NOMO-1 treated with DMSO at 0.1 percent for 48 hours (cell line): ENCODE data around the gene KSR2.

ENCODE experiments used
- DNase-seq: peaks from one replicate; lab custom pipeline; 2025; ENCODE audit not compliant: unreplicated experiment; lab: John Stamatoyannopoulos, UW

The KSR2 gene

GRCh38 chr12:117702741-117703140 lies 266.0 kb downstream of the KSR2 start:
- no peak for DNase-seq

- DNase-seq = no peak
Observed at GRCh38 chr12:117699575-117699974, 269.2 kb downstream of the KSR2 start.

GRCh38 chr12:117699118-117699517 lies 269.7 kb downstream of the KSR2 start:
- no peak for DNase-seq

GRCh38 chr12:117695956-117696355 lies 272.8 kb downstream of the KSR2 start:
- DNase-seq = no peak

GRCh38 chr12:117692512-117692911 lies 276.3 kb downstream of the KSR2 start:
- DNase-seq = no peak

GRCh38 chr12:117689857-117690256 lies 278.9 kb downstream of the KSR2 start:
- DNase-seq = no peak

GRCh38 chr12:117688446-117688845 lies 280.3 kb downstream of the KSR2 start:
- DNase-seq = no peak

GRCh38 chr12:117686911-117687377 lies 281.8 kb downstream of the KSR2 start:
- DNase-seq = no peak

GRCh38 chr12:117686210-117686609 lies 282.6 kb downstream of the KSR2 start:
- no peak for DNase-seq

- DNase-seq = peak; percentile 55
Observed at GRCh38 chr12:117685110-117685926, 283.5 kb downstream of the KSR2 start.

GRCh38 chr12:117684471-117684870 lies 284.3 kb downstream of the KSR2 start:
- DNase-seq = no peak

GRCh38 chr12:117680312-117680711 lies 288.5 kb downstream of the KSR2 start:
- DNase-seq = no peak

GRCh38 chr12:117679776-117680175 lies 289.0 kb downstream of the KSR2 start:
- no peak for DNase-seq

GRCh38 chr12:117674763-117675162 lies 294.0 kb downstream of the KSR2 start:
- DNase-seq = no peak

- no peak for DNase-seq
Observed at GRCh38 chr12:117674313-117674712, 294.5 kb downstream of the KSR2 start.

GRCh38 chr12:117671734-117672133 lies 297.1 kb downstream of the KSR2 start:
- DNase-seq = peak; percentile 6

GRCh38 chr12:117664169-117664568 lies 304.6 kb downstream of the KSR2 start:
- DNase-seq = no peak

GRCh38 chr12:117662620-117663395 lies 306.0 kb downstream of the KSR2 start:
- peak; percentile 92 for DNase-seq

GRCh38 chr12:117662220-117662619 lies 306.6 kb downstream of the KSR2 start:
- DNase-seq = no peak

GRCh38 chr12:117661471-117661870 lies 307.3 kb downstream of the KSR2 start:
- DNase-seq = no peak

GRCh38 chr12:117660896-117661295 lies 307.9 kb downstream of the KSR2 start:
- DNase-seq = no peak

- no peak for DNase-seq
Observed at GRCh38 chr12:117658226-117658625, 310.6 kb downstream of the KSR2 start.
